ENCODE measurements around the gene TENM3.

DNA sequence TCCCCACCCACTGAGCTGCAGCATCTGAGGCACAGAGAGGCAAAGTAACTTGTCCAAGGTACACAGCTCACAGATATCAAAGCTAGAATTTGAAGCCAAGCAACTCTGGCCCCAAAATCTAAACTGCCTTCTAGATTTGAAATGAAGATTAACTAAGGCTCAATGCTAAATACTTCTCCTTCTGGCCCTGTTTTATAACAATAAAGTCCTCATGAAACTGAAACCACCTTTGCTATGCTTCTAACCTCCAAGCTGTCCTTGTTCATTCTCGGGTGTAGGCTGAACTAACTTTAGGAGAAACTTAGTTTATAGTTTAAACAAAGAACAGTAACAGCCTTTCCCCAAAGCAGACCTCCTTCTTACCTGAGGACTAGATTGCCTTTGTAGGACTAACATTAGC, 580.4 kb downstream of the TENM3 start:
- TF ChIP-seq, protein P1, sequence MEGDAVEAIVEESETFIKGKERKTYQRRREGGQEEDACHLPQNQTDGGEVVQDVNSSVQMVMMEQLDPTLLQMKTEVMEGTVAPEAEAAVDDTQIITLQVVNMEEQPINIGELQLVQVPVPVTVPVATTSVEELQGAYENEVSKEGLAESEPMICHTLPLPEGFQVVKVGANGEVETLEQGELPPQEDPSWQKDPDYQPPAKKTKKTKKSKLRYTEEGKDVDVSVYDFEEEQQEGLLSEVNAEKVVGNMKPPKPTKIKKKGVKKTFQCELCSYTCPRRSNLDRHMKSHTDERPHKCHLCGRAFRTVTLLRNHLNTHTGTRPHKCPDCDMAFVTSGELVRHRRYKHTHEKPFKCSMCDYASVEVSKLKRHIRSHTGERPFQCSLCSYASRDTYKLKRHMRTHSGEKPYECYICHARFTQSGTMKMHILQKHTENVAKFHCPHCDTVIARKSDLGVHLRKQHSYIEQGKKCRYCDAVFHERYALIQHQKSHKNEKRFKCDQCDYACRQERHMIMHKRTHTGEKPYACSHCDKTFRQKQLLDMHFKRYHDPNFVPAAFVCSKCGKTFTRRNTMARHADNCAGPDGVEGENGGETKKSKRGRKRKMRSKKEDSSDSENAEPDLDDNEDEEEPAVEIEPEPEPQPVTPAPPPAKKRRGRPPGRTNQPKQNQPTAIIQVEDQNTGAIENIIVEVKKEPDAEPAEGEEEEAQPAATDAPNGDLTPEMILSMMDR (conservative IDR thresholded peaks at IDR 0.05), result no peak
- TF ChIP-seq EZH2 (IDR thresholded peaks at IDR 0.05; ENCODE audit: low read depth), result no peak
